ENCODE data around the gene IQGAP1.

- TF ChIP-seq CTCF (IDR thresholded peaks at IDR 0.05), result no peak
- no peak for TF ChIP-seq POLR2A (IDR thresholded peaks at IDR 0.05)
- TF ChIP-seq EP300 (IDR thresholded peaks at IDR 0.05), result peak in 1 of 2 donors; percentile 76
Observed at GRCh38 chr15:90402223-90402622, 14.2 kb downstream of the IQGAP1 start.
